Measurements from ENCODE around the gene SHISA8.

SHISA8 gene

DNA sequence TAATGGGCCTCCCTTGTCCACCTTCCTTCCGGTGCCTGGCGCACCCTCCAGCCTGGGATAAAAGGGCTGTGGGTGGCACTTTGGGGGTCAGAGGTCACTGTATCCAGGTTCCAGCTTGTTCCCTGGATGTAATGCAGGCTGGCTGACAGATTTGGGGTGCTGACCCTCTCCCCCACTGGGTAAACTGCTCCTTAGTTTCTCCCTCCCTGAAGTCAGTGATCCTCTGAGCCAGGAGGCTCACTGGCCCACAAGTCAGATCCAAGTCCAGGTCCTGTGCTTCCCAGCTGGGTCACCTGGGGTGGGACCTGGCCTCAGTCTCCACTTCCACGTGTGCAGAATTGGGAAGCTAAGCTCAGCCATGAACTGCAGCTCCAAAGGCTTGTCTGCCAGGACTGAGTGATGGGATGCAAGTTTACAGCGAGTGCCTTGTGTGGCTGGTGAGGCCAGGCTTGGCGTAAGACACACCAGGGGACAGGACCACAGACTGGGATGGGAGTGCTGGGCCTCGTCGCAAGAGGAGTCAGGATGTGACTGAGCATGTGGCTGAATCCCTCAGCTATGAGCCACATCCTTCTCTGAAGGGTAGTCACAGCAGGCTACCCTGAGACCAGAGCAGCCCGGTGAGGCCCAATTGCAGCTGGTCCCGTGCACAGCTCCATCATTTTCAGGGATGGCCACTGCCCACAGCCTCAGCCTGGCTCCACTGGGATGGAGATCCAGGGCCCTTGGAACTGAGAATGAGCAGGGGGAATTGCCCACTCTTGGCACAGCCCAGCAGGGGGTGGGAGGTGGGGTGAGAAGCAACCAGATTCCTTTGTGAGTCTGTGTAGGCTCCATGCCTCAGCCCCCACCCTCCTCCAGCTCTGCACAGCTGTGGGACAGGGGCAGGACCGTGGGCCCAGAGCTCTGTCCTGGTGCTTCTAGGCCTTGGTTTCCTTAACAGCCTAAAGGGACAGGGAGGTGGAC is 7.2 kb downstream of the SHISA8 start:
- Histone ChIP-seq H3K4me3 (ENCODE audit: low read length in 2 of 2) (no peak overlapping the region), H3K36me3 (ENCODE audit: control insufficient read depth in 2 of 2, insufficient read depth in 2 of 2, low read length in 2 of 2) (peaks cover 30 to 37% of the 10 kb centered on the region in 2 donors), H3K9me3 (ENCODE audit: control insufficient read depth in 2 of 2, low read length in 2 of 2) (no peaks in the 10 kb centered on the region), H3K27ac (ENCODE audit: low read depth in 2 of 2, low read length in 2 of 2) (no peak overlapping the region), H3K27me3 (ENCODE audit: control insufficient read depth in 2 of 2, insufficient read depth in 2 of 2, low read length in 2 of 2) (peaks cover 23 to 28% of the 10 kb centered on the region in 2 donors), H3K4me1 (ENCODE audit: control insufficient read depth in 2 of 2, insufficient read depth in 2 of 2, low read length in 2 of 2) (peaks cover 6 to 11% of the 10 kb centered on the region in 2 donors), H3K9ac (ENCODE audit: low read depth in 1 of 2, low read length in 2 of 2) (no peak overlapping the region)

GRCh38 chr22:41906822-41907221 is 8.1 kb downstream of the SHISA8 start:
- peaks cover 38 to 43% of the 10 kb centered on the region in 2 donors for H3K36me3 ChIP-seq (ENCODE audit: control insufficient read depth in 2 of 2, insufficient read depth in 2 of 2, low read length in 2 of 2)
- no peak overlapping the region for H3K9ac ChIP-seq (ENCODE audit: low read depth in 1 of 2, low read length in 2 of 2)
- peaks cover 14 to 19% of the 10 kb centered on the region in 2 donors for H3K27me3 ChIP-seq (ENCODE audit: control insufficient read depth in 2 of 2, insufficient read depth in 2 of 2, low read length in 2 of 2)
- H3K27ac ChIP-seq (ENCODE audit: low read depth in 2 of 2, low read length in 2 of 2), result no peak overlapping the region
- no peak overlapping the region for H3K4me3 ChIP-seq (ENCODE audit: low read length in 2 of 2)
- no peaks in the 10 kb centered on the region for H3K9me3 ChIP-seq (ENCODE audit: control insufficient read depth in 2 of 2, low read length in 2 of 2)
- H3K4me1 ChIP-seq (ENCODE audit: control insufficient read depth in 2 of 2, insufficient read depth in 2 of 2, low read length in 2 of 2), result peaks cover 6 to 11% of the 10 kb centered on the region in 2 donors

DNA sequence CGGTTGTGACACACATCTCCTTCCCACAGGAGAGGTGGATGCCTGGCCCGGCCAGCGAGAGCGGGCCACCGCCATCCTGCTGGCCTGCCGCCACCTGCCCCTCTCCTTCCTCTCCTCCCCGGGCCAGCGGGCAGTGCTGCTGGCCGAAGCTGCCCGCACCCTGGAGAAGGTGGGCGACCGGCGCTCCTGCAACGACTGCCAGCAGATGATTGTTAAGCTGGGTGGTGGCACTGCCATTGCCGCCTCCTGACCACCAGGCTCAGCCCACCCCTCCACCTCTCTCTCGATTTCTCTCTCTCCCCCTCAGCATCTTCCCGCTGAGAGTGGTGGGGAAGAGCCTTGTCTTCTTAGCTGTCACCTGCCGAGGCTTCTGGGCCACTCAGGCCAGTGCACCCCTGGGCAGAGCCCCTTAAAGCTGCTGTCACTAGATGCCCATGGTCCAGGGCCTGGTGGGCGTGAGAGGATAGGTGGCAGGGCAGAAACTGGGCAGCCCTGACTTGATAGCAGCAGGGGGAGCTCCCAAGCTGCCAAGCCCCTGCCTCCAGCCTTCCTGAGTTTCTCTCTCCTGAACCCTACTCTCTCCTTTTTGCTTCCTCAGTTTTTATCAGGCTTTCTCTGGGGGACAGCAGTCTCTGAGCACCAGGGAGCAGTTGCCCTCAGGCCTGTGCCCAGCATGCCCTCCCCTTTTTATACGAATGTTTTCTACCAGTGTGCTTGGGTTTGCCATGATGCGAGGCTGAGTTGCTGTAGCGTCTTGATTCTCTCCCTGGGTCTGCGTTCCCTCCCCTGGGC is 9.3 kb downstream of the SHISA8 start:
- Histone ChIP-seq H3K27ac (ENCODE audit: low read depth in 2 of 2, low read length in 2 of 2) (no peak overlapping the region), H3K9me3 (ENCODE audit: control insufficient read depth in 2 of 2, low read length in 2 of 2) (no peaks in the 10 kb centered on the region), H3K27me3 (ENCODE audit: control insufficient read depth in 2 of 2, insufficient read depth in 2 of 2, low read length in 2 of 2) (peaks cover 4 to 7% of the 10 kb centered on the region in 2 donors), H3K9ac (ENCODE audit: low read depth in 1 of 2, low read length in 2 of 2) (no peak overlapping the region), H3K4me1 (ENCODE audit: control insufficient read depth in 2 of 2, insufficient read depth in 2 of 2, low read length in 2 of 2) (peaks cover 3 to 4% of the 10 kb centered on the region in 2 donors), H3K36me3 (ENCODE audit: control insufficient read depth in 2 of 2, insufficient read depth in 2 of 2, low read length in 2 of 2) (peaks cover 45% of the 10 kb centered on the region in 2 donors), H3K4me3 (ENCODE audit: low read length in 2 of 2) (no peak overlapping the region)

DNA sequence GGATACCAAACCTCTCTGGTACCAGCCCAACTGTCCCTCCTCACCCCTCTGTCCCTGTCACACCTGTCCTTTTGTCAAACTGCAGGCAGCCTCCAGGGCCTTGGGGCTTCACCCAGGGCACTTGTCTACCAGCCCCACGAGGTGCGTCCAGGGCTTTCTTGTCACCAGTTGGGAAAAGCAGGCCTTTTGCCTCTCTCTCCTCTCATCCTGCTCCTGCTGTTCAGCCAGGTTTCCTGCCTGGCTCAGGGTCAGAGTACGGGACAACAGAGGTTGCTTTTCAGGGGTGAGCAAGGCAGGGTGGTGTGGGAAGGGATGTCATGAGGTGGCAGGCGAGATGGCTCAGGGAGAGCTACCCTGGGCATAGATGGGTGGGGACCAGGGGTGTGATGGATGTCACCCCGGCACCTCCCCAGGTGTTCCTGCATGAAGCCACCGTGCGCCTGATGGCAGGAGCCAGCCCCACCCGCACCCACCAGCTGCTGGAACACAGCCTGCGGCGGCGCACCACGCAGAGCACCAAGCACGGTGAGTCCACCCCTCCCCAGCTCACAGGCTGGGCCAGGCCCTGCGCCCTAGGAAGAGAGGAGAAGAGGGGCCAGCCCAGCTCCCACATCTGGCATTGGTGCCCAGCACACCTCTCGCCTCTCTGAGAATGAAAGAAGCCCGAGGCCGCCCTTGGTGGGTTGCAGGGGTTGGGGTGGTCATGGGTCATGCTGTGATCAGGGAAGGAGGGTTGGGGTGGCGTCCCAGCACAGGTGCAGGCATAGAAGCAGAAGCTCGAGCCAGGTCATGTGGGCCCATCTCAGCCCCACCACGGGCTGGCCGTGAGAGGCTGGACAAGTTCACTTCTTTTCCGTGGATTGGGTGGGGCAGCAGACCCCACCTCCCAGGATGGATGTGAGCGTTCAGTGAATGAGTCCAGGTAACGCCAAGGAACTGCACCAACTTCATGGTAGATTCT is 10.1 kb downstream of the SHISA8 start:
- Histone ChIP-seq H3K36me3 (ENCODE audit: control insufficient read depth in 2 of 2, insufficient read depth in 2 of 2, low read length in 2 of 2) (peaks cover 53 to 54% of the 10 kb centered on the region in 2 donors), H3K27ac (ENCODE audit: low read depth in 2 of 2, low read length in 2 of 2) (no peak overlapping the region), H3K9me3 (ENCODE audit: control insufficient read depth in 2 of 2, low read length in 2 of 2) (no peaks in the 10 kb centered on the region), H3K9ac (ENCODE audit: low read depth in 1 of 2, low read length in 2 of 2) (no peak overlapping the region), H3K4me1 (ENCODE audit: control insufficient read depth in 2 of 2, insufficient read depth in 2 of 2, low read length in 2 of 2) (no peaks in the 10 kb centered on the region), H3K4me3 (ENCODE audit: low read length in 2 of 2) (no peak overlapping the region), H3K27me3 (ENCODE audit: control insufficient read depth in 2 of 2, insufficient read depth in 2 of 2, low read length in 2 of 2) (peaks cover 4 to 7% of the 10 kb centered on the region in 2 donors)

DNA sequence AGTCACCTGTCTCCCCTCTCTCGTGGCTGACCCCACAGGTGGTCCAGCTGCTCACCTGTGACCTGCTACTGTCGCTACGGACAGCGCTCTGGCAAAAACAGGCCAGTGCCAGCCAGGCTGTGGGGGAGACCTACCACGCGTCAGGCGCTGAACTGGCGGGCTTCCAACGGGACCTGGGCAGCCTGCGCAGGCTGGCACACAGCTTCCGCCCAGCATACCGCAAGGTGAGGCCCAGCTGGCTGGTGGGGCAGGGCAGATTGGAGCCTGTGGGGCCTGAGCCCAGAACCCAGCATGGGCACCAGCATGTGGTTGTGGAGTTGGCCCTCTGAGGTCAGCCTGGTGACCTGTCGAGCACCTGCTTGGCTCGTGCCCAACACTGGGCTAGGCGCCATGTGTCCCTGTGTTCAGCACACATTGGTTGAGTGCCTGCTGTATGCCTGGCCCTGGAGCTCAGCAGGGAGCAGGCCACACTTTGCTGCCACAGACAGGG is 11.9 kb downstream of the SHISA8 start:
- peaks cover 66 to 68% of the 10 kb centered on the region in 2 donors for H3K36me3 ChIP-seq (ENCODE audit: control insufficient read depth in 2 of 2, insufficient read depth in 2 of 2, low read length in 2 of 2)

DNA sequence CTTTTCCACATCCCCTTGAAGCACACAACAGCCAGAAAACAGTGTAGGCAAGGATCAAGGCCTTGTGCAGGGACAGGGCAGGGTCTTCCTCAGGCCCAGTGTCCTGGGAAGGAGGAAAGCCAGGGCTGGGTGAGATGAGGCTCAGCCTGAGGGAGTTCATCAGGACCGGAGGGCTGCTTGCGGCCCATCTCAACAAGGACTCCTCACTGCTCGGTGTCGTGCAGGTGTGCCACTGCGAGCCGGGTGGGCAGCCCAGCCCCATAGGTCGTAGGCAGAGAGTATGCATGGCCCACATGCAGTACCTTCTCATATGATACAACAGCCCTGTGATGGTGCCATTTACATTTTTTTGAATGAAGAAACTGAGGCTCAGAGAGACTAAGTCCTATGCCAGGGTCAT is 12.9 kb downstream of the SHISA8 start:
- Histone ChIP-seq H3K4me3 (ENCODE audit: low read length in 2 of 2) (no peak overlapping the region), H3K27ac (ENCODE audit: low read depth in 2 of 2, low read length in 2 of 2) (no peak overlapping the region), H3K4me1 (ENCODE audit: control insufficient read depth in 2 of 2, insufficient read depth in 2 of 2, low read length in 2 of 2) (no peaks in the 10 kb centered on the region), H3K36me3 (ENCODE audit: control insufficient read depth in 2 of 2, insufficient read depth in 2 of 2, low read length in 2 of 2) (peaks cover 71 to 75% of the 10 kb centered on the region in 2 donors), H3K27me3 (ENCODE audit: control insufficient read depth in 2 of 2, insufficient read depth in 2 of 2, low read length in 2 of 2) (no peaks in the 10 kb centered on the region), H3K9ac (ENCODE audit: low read depth in 1 of 2, low read length in 2 of 2) (peak overlapping the region in 1 of 2 donors; percentile 17), H3K9me3 (ENCODE audit: control insufficient read depth in 2 of 2, low read length in 2 of 2) (no peaks in the 10 kb centered on the region)

More for the DNA sequence above, 11.9 kb downstream of the SHISA8 start:
- H3K4me3 ChIP-seq (ENCODE audit: low read length in 2 of 2), result no peak overlapping the region
- no peaks in the 10 kb centered on the region for H3K4me1 ChIP-seq (ENCODE audit: control insufficient read depth in 2 of 2, insufficient read depth in 2 of 2, low read length in 2 of 2)
- no peak overlapping the region for H3K9ac ChIP-seq (ENCODE audit: low read depth in 1 of 2, low read length in 2 of 2)
- H3K27ac ChIP-seq (ENCODE audit: low read depth in 2 of 2, low read length in 2 of 2), result no peak overlapping the region
- H3K9me3 ChIP-seq (ENCODE audit: control insufficient read depth in 2 of 2, low read length in 2 of 2), result no peaks in the 10 kb centered on the region
- no peaks in the 10 kb centered on the region for H3K27me3 ChIP-seq (ENCODE audit: control insufficient read depth in 2 of 2, insufficient read depth in 2 of 2, low read length in 2 of 2)

GRCh38 chr22:41900652-41901312 is 14.1 kb downstream of the SHISA8 start:
- Histone ChIP-seq H3K4me3 (ENCODE audit: low read length in 2 of 2) (no peak overlapping the region), H3K36me3 (ENCODE audit: control insufficient read depth in 2 of 2, insufficient read depth in 2 of 2, low read length in 2 of 2) (peaks cover 72 to 77% of the 10 kb centered on the region in 2 donors), H3K27me3 (ENCODE audit: control insufficient read depth in 2 of 2, insufficient read depth in 2 of 2, low read length in 2 of 2) (no peaks in the 10 kb centered on the region), H3K9ac (ENCODE audit: low read depth in 1 of 2, low read length in 2 of 2) (no peak overlapping the region), H3K4me1 (ENCODE audit: control insufficient read depth in 2 of 2, insufficient read depth in 2 of 2, low read length in 2 of 2) (no peaks in the 10 kb centered on the region), H3K27ac (ENCODE audit: low read depth in 2 of 2, low read length in 2 of 2) (no peak overlapping the region), H3K9me3 (ENCODE audit: control insufficient read depth in 2 of 2, low read length in 2 of 2) (no peaks in the 10 kb centered on the region)

DNA sequence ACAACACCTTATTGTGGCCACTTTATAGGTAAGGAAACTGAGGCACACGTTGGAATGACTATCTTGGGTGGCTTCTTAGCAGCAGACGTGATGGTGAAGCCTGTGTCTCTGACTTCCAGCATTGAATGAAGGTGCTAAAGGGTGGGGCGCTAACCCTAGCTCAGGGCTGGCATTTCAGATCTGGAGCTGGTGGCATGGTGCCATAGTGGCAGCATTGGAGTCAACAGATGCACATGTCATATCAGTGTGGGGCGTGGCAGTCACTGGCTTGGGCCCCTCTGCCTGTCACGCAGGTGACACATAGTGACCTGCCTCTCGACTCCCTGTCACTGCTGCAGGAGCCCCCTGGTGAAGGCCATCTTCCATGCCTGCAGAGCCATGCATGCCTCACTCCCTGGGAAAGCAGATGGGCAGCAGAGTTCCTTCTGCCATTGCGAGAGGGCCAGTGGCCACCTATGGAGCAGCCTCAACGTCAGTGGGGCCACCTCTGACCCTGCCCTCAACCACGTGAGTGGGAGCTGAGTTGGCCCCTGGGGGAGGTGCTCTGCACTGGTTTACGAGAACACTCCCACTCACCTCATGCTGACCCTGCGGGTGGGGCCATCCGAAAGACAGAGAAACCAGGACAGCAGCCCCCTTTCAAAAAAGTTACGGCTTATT is 14.8 kb downstream of the SHISA8 start:
- no peak overlapping the region for H3K4me3 ChIP-seq (ENCODE audit: low read length in 2 of 2)
- no peak overlapping the region for H3K9ac ChIP-seq (ENCODE audit: low read depth in 1 of 2, low read length in 2 of 2)
- peaks cover 69 to 72% of the 10 kb centered on the region in 2 donors for H3K36me3 ChIP-seq (ENCODE audit: control insufficient read depth in 2 of 2, insufficient read depth in 2 of 2, low read length in 2 of 2)
- no peaks in the 10 kb centered on the region for H3K27me3 ChIP-seq (ENCODE audit: control insufficient read depth in 2 of 2, insufficient read depth in 2 of 2, low read length in 2 of 2)
- H3K4me1 ChIP-seq (ENCODE audit: control insufficient read depth in 2 of 2, insufficient read depth in 2 of 2, low read length in 2 of 2), result no peaks in the 10 kb centered on the region
- H3K9me3 ChIP-seq (ENCODE audit: control insufficient read depth in 2 of 2, low read length in 2 of 2), result no peaks in the 10 kb centered on the region
- H3K27ac ChIP-seq (ENCODE audit: low read depth in 2 of 2, low read length in 2 of 2), result no peak overlapping the region
